GM10266 (cell line): ENCODE results near the gene MAMDC4.

Experiments
- DNase-seq: peaks from one replicate; pipeline ENCODE4 v3.0.0; 2012; ENCODE audit errors: extremely low spot score
- TF ChIP-seq, protein P1 (sequence below): IDR thresholded peaks from 2 replicates; pipeline ENCODE4 v1.5.1; 2012; ENCODE audit warnings: mild to moderate bottlenecking, low read depth; ENCODE audit not compliant: control insufficient read depth, insufficient read depth; ENCODE audit errors: missing control alignments

The MAMDC4 gene

DNA sequence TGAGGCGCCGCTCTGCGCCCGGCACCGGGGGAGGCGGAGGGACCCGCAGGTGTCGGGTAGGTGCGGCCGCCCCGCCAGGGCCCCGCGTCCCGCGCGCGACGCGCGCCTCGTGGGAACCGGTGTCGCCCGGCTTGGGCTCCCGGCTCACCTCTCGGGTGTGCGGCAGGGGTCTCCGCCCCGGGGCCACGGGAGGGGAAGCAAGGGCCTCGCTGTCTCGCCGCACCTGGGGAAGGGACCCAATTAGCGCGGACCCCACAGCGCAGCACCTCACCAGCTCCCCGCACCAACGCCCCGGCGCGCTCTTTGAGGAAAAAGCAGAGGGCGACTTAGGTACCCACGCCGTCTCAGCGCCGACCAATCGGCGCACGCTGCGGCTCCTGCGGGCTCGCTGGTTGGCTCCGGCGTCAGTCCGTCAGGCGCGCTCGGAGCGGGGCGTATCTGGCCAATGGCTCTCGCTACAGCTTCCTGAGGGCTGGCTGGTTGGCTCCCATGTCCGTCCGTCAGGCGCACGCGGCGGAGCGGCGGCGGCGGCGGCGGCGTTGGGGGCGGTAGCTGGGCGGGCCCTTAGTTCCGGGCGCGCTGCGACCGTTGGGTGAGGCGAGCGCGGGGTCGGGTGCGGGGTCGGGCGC, 33.9 kb downstream of the MAMDC4 start, which contains the start of gene TRAF2:
Gene TRAF2 (plus strand): TSS at position 567 of the 629 bp plus-strand sequence. CDS start 12,225 bp downstream, outside the sequence.
- DNase-seq = peak; percentile 100
- TF ChIP-seq, protein P1, sequence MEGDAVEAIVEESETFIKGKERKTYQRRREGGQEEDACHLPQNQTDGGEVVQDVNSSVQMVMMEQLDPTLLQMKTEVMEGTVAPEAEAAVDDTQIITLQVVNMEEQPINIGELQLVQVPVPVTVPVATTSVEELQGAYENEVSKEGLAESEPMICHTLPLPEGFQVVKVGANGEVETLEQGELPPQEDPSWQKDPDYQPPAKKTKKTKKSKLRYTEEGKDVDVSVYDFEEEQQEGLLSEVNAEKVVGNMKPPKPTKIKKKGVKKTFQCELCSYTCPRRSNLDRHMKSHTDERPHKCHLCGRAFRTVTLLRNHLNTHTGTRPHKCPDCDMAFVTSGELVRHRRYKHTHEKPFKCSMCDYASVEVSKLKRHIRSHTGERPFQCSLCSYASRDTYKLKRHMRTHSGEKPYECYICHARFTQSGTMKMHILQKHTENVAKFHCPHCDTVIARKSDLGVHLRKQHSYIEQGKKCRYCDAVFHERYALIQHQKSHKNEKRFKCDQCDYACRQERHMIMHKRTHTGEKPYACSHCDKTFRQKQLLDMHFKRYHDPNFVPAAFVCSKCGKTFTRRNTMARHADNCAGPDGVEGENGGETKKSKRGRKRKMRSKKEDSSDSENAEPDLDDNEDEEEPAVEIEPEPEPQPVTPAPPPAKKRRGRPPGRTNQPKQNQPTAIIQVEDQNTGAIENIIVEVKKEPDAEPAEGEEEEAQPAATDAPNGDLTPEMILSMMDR = no peak

DNA sequence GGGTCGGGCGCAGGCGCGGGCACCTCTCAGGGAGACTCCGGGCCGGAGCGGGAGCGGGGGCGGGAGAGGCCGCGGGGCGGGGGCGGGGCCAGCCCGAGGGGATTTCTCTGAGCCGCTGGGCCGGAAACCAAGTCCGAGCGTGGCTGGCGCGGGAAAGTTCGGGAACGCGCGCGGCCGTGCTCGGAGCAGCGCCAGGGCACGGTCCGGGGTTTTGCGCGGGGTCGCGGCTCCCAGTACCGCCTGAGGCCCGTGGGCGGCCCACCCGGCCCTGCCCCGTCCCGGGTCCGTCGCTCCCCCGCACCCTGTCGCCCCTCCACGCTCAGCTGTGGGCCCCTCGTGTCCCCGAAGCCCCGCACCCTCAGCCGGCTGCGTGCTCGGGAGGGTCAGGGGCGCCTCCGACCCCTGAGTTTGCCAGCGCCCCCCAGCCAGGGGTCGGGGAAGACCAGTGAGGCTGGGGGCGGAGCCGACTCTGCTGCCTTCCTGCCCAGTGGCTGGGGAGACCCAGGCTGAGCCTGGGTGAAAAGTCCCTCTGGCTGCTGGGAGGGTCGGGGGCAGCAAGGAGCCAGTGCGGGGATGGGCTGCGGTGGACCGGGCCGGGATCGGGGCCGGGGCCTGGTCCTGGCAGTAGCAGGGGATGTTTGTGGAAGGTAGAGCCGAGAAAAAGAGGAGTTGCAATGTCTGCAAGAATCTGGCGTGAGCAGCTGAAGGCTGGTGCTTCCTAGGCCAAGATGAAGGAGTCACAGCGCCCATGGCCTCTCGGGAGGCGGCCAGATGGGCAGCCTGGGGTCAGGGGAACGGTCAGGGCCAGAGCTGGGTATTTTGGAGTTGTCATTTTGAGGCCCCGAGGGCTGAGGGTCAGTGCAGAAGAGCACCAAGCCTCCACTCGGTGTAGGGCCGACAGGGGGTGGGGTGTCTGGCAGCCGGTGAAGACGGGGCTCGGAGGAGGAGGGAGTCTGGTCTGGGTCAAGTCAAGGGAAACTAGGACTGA, 34.8 kb downstream of the MAMDC4 start:
- DNase-seq = peak; percentile 76
- TF ChIP-seq, protein P1 = no peak

DNA sequence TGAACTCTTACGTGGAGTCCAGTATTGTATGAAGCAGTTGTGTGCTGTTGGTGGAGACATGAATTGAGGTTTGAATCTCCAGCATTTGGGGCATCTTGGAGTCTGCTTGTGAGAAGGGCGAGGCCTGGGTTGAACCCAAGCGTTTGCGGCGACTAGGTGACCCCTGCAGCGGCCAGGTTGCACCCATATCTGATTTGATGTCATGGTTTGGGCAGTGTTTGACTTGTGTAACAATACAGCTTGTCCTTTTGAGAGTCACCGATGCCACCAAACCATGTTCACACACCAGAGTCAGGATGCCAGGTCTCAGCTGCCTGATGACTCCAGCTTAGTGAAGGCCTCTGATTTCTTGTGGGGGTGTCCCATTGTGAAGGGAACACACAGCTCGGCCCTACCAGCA, 36.3 kb downstream of the MAMDC4 start:
- TF ChIP-seq, protein P1 = no peak
- peak; percentile 19 for DNase-seq

DNA sequence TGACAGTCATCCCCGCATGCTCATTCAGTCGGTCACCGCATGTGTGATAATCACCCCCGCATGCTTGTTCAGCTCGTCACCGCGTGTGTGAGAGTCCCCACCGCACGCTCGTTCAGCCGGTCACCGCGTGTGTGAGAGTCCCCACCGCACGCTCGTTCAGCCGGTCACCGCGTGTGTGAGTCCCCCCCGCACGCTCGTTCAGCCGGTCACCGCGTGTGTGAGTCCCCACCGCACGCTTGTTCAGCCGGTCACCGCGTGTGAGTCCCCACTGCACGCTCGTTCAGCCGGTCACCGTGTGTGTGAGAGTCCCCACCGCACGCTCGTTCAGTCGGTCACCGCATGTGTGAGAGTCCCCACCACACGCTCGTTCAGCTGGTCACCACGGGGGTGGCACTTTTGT, 37.7 kb downstream of the MAMDC4 start:
- TF ChIP-seq, protein P1 = no peak
- no peak for DNase-seq

DNA sequence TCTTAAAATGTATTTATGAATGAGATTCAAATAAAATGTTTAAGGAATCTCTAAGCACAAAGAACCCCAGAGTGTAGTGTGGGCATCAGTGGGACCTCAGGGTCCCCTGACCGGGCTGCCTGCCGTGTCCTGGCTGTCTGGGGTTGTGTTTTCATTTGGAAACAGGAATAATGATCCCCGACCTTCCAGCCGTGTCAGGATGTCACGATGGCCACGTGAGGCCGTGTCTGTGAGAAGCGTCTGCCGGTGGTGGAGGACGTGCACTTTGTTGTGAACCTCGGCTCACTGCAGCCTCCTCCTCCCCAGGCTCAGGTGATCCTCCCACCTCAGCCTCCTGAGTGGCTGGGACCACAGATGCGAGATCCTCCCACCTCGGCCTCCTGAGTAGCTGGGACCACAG, 38.5 kb downstream of the MAMDC4 start:
- TF ChIP-seq, protein P1 = no peak
- DNase-seq = no peak

DNA sequence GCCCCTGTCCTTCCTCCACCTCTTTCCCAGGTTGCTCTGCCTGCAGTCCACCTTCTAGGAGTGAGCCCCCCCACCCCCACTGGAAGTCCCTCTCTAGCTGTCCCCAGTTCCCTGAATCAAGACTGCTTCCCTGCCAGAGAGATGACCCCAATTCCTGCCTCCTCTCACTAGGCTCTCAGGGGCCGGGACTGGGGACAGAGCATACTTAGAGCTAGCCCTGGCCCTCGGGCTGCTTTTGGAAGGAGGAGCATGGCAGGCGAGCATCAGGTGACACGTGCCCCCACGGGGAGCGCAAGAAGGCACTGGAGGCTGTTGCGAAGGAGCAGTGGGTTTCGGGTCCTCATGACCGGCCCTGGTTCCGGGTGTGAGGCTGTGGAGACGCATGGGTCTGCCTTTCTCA, 43.9 kb downstream of the MAMDC4 start:
- TF ChIP-seq, protein P1 = no peak
- DNase-seq = no peak
